Measurements from ENCODE around the gene CFAP251.

GRCh38 chr12:121980892-121981272 lies 62.5 kb downstream of the CFAP251 start:
- TF ChIP-seq, protein P1, sequence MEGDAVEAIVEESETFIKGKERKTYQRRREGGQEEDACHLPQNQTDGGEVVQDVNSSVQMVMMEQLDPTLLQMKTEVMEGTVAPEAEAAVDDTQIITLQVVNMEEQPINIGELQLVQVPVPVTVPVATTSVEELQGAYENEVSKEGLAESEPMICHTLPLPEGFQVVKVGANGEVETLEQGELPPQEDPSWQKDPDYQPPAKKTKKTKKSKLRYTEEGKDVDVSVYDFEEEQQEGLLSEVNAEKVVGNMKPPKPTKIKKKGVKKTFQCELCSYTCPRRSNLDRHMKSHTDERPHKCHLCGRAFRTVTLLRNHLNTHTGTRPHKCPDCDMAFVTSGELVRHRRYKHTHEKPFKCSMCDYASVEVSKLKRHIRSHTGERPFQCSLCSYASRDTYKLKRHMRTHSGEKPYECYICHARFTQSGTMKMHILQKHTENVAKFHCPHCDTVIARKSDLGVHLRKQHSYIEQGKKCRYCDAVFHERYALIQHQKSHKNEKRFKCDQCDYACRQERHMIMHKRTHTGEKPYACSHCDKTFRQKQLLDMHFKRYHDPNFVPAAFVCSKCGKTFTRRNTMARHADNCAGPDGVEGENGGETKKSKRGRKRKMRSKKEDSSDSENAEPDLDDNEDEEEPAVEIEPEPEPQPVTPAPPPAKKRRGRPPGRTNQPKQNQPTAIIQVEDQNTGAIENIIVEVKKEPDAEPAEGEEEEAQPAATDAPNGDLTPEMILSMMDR (IDR thresholded peaks at IDR 0.05) = no peak
- no peak for TF ChIP-seq POLR2A (IDR thresholded peaks at IDR 0.05)

Data from esophagus squamous epithelium (tissue), 4 donors.